Muscle layer of duodenum (tissue), 2 donors: ENCODE measurements around the gene SCAF1.
A peak's percentile ranks its signal among the peaks of the same experiment; 100 is the strongest.

Experiments
- H3K27ac ChIP-seq: one replicate; pipeline ENCODE4 v1.7.0; 2013; ENCODE audit warnings: mild to moderate bottlenecking, low read length
- H3K27me3 ChIP-seq: one replicate; pipeline ENCODE4 v1.7.0; 2013; ENCODE audit warnings: low read depth, mild to moderate bottlenecking, control low read depth, low read length
- H3K36me3 ChIP-seq, 2 donors: one replicate each; pipeline ENCODE4 v1.7.0; 2013; ENCODE audit warnings: low read length in 2 of 2, control low read depth in 1 of 2, mild to moderate bottlenecking in 1 of 2; ENCODE audit not compliant: insufficient read depth in 2 of 2, control insufficient read depth in 1 of 2
- H3K4me1 ChIP-seq, 2 donors: one replicate each; pipeline ENCODE4 v1.7.0; 2013; ENCODE audit warnings: low read length in 2 of 2, mild to moderate bottlenecking in 2 of 2, control low read depth in 1 of 2, moderate library complexity in 1 of 2; ENCODE audit not compliant: insufficient read depth in 2 of 2, control insufficient read depth in 1 of 2
- H3K4me3 ChIP-seq, 2 donors: one replicate each; pipeline ENCODE4 v1.7.0; 2013; ENCODE audit warnings: low read length in 2 of 2, low read depth in 1 of 2, mild to moderate bottlenecking in 1 of 2
- H3K9me3 ChIP-seq, 2 donors: one replicate each; pipeline ENCODE4 v1.7.0; 2013; ENCODE audit warnings: low read length in 2 of 2, control low read depth in 1 of 2, mild to moderate bottlenecking in 1 of 2; ENCODE audit not compliant: control insufficient read depth in 1 of 2
- donor health status: healthy.

Gene SCAF1

DNA sequence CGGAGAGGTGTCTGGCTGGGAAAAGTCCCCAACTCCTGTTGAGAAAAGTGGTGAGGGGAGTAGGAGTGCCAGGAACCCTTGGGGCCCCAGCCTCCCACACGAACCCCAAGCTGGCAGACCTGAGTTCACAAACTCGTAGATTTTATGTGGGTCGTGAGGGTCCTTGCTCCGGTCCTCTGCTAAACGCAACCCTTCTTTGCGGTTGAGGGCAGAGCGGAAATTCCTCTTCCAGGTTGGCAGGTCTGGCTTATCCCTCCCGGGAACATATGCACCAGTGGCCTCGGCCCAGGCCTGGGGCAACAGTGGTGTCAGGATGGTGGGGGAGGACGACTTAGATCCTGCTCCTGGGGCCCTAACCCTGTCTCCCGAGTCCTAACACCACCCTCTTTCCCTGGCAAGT, 21.2 kb downstream of the SCAF1 start:
- H3K27ac ChIP-seq: no peak overlapping the region
- peaks cover 20 to 45% of the 10 kb centered on the region in 2 donors for H3K36me3 ChIP-seq
- peaks cover 0 to 20% of the 10 kb centered on the region in 2 donors for H3K4me1 ChIP-seq
- no peak overlapping the region for H3K4me3 ChIP-seq
- H3K9me3 ChIP-seq: no peaks in the 10 kb centered on the region
- H3K27me3 ChIP-seq: no peaks in the 10 kb centered on the region

DNA sequence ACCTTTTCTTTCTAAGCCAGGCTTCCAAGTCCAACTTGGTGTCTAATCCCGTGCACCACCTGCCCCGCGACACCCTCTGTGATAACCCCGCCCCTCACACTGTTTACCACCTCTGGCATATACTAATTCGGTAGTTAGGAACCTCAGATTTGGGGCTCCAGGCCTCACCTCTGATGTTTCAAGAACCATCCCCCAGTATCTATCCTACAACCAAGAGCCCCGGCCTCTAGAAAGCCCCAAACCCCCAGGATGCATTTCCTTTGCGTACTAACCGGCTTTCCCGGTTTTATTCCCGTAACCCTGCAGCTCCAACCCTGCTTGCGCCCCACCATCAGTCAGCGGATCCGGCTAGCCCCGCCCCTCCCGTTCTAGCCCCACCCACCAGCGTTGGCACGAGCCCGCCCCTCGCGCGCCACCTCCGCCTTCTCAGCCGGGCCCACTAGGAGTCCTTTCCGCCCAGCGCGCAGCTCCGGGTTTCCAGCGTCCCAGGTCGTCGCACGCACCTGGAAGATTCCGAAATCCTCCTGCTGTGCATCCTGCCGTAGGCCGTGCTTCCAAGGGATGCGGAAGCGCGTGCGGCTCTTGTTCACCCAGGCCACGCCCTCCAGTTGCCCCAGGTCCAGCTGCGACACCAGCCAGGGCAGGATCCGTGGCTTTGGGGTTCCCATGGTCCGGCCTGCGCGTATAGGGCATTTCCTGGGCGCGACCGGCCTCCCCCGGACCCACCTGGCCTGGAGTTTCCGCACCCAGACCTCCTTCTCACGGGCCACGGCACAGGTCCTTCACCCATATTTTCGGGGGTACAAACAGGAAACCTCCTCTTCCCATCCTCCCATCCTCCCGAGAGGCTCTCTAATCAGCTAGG, 22.4 kb downstream of the SCAF1 start:
- H3K27me3 ChIP-seq: no peaks in the 10 kb centered on the region
- peak overlapping the region; percentile 87 for H3K27ac ChIP-seq
- no peaks in the 10 kb centered on the region for H3K9me3 ChIP-seq
- peak overlapping the region; percentile 79 to 98 for H3K4me3 ChIP-seq
- peaks cover 10 to 33% of the 10 kb centered on the region in 2 donors for H3K36me3 ChIP-seq
- H3K4me1 ChIP-seq: peaks cover 0 to 20% of the 10 kb centered on the region in 2 donors

DNA sequence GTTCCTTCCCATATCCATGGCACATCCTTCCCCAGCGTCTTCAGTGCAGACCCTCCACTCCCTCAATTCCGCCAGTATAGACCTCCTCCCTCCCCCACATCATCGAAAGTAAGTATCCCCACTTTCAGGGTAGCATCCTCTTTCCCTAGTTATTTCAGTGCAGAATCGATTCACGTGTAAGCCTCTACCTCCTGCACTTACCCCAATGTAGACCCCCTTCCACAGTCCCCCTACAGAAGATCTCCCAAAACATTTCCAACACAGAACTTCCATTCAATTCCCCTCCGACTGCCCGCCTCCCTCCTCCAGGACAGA, 23.0 kb downstream of the SCAF1 start:
- H3K27ac ChIP-seq: peak overlapping the region; percentile 87
- H3K9me3 ChIP-seq: no peaks in the 10 kb centered on the region
- H3K4me3 ChIP-seq: peak overlapping the region; percentile 79 to 98
- peaks cover 8 to 28% of the 10 kb centered on the region in 2 donors for H3K36me3 ChIP-seq
- H3K4me1 ChIP-seq: peaks cover 0 to 20% of the 10 kb centered on the region in 2 donors
- H3K27me3 ChIP-seq: no peaks in the 10 kb centered on the region

DNA sequence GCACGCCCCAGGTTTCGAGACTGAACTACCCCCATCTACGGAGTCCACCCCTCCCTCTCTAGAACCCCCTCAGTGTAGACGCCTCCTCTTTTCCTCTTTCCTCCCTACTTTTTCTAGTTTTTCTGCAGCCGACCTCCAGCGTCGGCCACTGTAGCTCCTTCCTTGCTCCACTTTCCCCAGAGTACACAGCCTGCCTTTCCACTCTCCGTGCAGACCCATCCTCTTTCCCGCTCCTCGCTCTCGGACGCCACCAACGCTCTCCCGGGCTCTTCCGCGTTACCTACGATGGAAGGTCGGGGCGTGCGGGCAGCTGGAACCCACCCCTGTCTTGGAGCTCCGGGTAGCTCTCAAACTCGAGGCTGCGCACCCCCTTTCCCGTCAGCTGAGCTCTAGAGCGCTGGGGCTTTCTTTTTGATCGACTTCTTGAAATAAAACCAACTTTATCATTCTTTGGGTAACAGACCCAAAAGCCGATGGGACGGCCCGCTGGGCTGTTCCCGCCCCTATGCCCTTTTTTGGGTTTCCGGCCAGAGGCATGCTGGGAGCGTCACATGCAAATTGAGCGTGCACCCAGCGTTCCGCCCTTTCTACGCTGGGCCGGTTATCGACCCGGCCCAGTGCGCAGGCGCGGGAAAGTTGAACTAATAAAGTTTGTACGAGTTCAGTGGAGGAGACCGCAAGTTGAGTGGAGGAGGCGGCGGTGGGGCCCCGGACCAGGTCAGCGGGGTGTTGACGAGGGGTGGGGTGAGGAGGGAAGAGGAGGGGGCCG, 23.5 kb downstream of the SCAF1 start, which contains the start of the genes BCL2L12 and IRF3:
TSS of gene BCL2L12 (plus strand) at position 583 of the 769 bp plus-strand sequence. CDS start 760 bp downstream, outside the sequence.
TSS of gene IRF3 (minus strand) at position 507 of the 769 bp plus-strand sequence. CDS start 1,019 bp downstream, outside the sequence.
- peak within 1 kb of the TSS; percentile 79 to 98 for H3K4me3 ChIP-seq
- peaks cover 8 to 26% of the 10 kb centered on the region in 2 donors for H3K36me3 ChIP-seq
- peak within 1 kb of the TSS; percentile 87 for H3K27ac ChIP-seq
- no peaks in the 10 kb centered on the region for H3K9me3 ChIP-seq
- peaks cover 0 to 20% of the 10 kb centered on the region in 2 donors for H3K4me1 ChIP-seq
- no peaks in the 10 kb centered on the region for H3K27me3 ChIP-seq

DNA sequence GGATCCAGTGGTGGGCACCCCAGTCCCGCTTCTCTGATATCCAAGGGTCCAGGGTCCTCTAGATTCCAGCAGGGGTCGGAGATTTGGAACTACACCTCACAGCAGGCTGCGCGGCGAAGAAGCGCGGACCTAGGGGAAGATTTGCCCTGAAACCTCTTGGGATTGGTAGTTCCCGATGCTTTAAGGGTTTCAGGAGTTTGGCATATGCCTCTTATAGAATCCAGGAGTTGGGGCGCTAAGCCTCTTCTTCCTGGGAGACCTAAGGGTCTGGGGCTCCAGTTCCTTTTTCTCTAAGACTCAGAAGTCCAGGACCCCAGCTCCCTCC, 24.1 kb downstream of the SCAF1 start:
- Histone ChIP-seq H3K4me3 (peak overlapping the region; percentile 79 to 98), H3K9me3 (no peaks in the 10 kb centered on the region), H3K27ac (peak overlapping the region; percentile 87), H3K4me1 (peaks cover 0 to 20% of the 10 kb centered on the region in 2 donors), H3K36me3 (peaks cover 7 to 23% of the 10 kb centered on the region in 2 donors), H3K27me3 (no peaks in the 10 kb centered on the region)

DNA sequence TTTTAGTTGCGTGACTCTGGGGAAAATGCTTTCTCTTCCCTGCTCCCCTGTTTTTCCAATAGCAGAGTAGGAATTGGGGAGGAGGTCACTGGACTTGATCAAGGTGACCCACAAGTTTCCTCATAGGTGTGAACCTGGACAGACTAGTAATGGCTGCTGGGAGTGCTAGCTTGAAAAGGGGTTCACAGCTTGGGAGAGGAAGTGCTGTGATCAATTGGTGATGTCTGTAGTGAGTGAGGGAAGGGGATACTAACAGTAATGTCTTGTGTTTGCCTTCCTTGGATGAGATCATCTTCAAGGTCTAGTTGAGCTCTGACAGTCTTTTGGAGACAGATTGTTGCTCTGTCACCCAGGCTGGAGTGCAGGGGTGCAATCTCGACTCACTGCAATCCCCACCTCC, 25.5 kb downstream of the SCAF1 start:
- peaks cover 2 to 9% of the 10 kb centered on the region in 2 donors for H3K36me3 ChIP-seq
- H3K4me1 ChIP-seq: peaks cover 0 to 24% of the 10 kb centered on the region in 2 donors
- H3K27me3 ChIP-seq: no peaks in the 10 kb centered on the region
- no peaks in the 10 kb centered on the region for H3K9me3 ChIP-seq
- no peak overlapping the region for H3K4me3 ChIP-seq
- H3K27ac ChIP-seq: no peak overlapping the region

DNA sequence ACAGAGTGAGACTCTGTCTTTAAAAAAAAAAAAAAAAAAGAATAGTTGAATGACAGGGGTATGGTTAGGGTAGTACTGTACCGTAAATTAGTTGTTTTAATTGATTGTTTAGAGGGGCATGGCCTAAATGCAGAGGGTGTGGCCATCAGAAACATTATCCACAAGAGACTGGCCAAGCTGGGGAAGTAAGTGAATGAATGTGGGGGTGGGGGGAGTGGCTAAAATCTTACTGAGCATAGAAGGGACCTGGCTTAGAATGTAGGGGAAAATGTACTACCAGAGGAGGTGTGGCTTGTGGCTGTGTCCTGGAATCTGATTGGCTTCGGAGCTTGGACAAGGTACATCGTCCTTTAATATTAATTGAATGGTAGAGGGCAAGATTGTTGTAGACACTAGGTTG, 27.5 kb downstream of the SCAF1 start:
- Histone ChIP-seq H3K36me3 (peaks cover 0 to 5% of the 10 kb centered on the region in 2 donors), H3K9me3 (no peaks in the 10 kb centered on the region), H3K4me1 (peaks cover 0 to 13% of the 10 kb centered on the region in 2 donors), H3K27ac (no peak overlapping the region), H3K4me3 (no peak overlapping the region), H3K27me3 (no peaks in the 10 kb centered on the region)

DNA sequence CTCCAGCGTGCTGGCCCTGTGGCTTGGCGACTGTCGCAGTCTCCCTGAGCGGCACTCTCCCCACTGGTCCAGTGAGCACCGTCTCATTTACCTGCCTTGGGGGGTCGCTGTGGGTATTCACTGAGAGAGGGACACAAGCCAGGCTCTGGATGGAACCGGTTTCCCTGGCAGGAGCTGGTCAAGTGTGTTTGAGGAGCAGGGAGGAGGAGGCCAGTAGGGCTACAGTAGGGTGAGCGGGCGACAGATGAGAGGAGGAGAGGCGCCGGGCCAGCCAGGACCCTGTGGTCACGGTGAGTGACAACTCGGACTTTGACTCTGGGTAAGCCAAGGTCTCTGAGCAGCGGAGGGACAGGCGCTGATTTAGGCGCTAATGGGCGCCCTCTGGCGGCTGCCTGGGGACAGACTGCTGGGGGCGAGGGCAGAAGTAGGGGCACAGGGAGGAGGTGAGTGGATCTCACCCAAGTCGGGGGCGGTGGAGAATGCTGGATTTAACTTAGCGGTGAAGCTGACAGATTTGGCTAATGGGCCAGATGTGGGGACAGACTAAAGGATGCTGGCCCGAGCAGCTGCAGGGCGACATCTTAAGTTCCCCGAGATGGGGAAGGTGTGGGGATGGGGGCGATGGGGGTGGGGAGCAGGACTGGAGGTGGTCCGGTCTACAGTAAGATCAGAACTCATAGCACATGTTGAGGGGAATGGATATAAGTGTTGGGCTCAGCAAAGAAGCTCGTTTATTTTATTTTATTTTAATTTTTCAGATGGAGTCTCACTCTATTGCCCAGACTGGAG, 30.3 kb downstream of the SCAF1 start:
- H3K27me3 ChIP-seq: no peaks in the 10 kb centered on the region
- H3K4me3 ChIP-seq: peak overlapping the region in 1 of 2 donors; percentile 37
- no peaks in the 10 kb centered on the region for H3K9me3 ChIP-seq
- peaks cover 0 to 5% of the 10 kb centered on the region in 2 donors for H3K36me3 ChIP-seq
- peaks cover 0 to 9% of the 10 kb centered on the region in 2 donors for H3K4me1 ChIP-seq
- peak overlapping the region; percentile 45 for H3K27ac ChIP-seq

DNA sequence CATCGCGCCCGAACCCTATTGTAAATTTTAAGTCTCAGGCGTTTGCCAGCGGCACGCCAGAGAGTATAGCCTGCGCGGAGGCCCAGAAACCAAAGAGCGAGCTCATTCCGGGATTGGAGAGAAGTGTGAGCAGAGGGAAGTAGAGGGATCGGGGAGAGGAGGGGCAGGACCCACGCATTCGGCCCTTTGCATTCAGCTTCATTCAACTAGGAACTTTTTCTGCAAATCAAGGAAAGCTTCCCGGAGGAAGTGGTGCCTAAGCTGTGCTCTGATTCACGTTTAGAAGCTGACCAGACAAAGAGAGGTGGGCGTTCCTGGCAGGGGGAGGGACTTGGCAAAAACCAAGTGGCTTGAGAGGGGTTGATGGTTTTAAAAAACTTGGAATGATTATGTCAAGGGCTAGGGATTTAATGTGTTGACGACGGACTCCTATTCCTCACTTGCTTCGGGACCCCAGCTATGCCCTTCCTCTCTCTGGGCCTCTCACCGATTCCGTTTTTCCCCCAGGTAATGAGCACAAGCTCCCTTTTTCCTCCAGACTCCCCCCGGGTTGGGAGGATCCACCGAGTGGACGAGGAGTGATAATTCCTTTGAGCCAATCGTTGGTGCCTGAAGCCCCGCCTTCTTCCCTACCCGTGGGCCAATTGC, 34.3 kb downstream of the SCAF1 start:
- Histone ChIP-seq H3K4me1 (peaks cover 12 to 44% of the 10 kb centered on the region in 2 donors), H3K27ac (peak overlapping the region; percentile 95), H3K27me3 (no peaks in the 10 kb centered on the region), H3K9me3 (no peaks in the 10 kb centered on the region), H3K36me3 (no peaks in the 10 kb centered on the region), H3K4me3 (peak overlapping the region; percentile 57 to 62)

DNA sequence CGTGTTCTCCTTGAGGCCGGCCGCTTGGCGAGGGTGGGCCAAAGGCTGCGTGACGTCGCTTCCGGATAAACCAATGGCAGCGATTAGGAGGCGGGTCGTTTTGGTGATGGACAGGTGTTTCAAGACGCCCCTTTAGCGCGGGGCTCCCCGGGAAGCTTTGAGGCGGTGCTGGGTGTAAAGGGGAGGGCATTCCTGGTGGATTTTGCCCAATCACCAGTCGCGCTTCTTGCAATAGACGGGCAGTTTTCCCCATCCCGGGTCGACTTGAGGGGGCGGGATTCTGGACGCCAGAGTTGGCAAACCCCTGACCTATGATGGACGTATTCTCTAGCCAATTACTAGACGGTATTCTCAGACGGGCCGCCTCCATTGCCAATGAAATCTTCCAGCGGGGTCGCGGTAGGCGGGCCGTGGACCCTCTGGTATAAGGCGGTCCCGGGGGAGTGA, 34.8 kb downstream of the SCAF1 start:
- H3K9me3 ChIP-seq: no peaks in the 10 kb centered on the region
- peak overlapping the region; percentile 78 to 96 for H3K4me3 ChIP-seq
- peaks cover 1 to 2% of the 10 kb centered on the region in 2 donors for H3K36me3 ChIP-seq
- H3K27me3 ChIP-seq: no peaks in the 10 kb centered on the region
- H3K4me1 ChIP-seq: peaks cover 12 to 45% of the 10 kb centered on the region in 2 donors
- peak overlapping the region; percentile 95 for H3K27ac ChIP-seq
